HepG2 (cell line): Measurements from ENCODE around the gene HPD.

Source experiments
- CHCHD3 ChIP-seq: sonication (generic); formaldehyde crosslinking; IDR thresholded peaks from 2 replicates; pipeline ENCODE4 v1.8.0; 2022; ENCODE audit warnings: mild to moderate bottlenecking, missing genetic modification reagents, moderate library complexity
- CTCF ChIP-seq: sonication (generic); formaldehyde crosslinking; IDR thresholded peaks from 2 replicates; pipeline ENCODE4 v1.5.0; 2020; ENCODE audit warnings: mild to moderate bottlenecking, missing genetic modification reagents, moderate library complexity
- HMGXB4 ChIP-seq, 2 experiments: sonication (generic) in 1 of 2; formaldehyde crosslinking in 1 of 2; IDR thresholded peaks; 2 replicates each; pipeline versions ENCODE4 v1.4.0 to v1.6.1; 2018 to 2020; ENCODE audit warnings: missing genetic modification reagents in 2 of 2, borderline replicate concordance in 1 of 2, low read depth in 1 of 2, mild to moderate bottlenecking in 1 of 2, missing biosample characterization in 1 of 2
- HOXA9 ChIP-seq: sonication (generic); formaldehyde crosslinking; IDR thresholded peaks from 2 replicates; pipeline ENCODE4 v1.8.1; 2022; ENCODE audit warnings: missing genetic modification reagents, mild to moderate bottlenecking, moderate library complexity, borderline replicate concordance
- MEIS1 ChIP-seq: sonication (generic); formaldehyde crosslinking; IDR thresholded peaks from 2 replicates; pipeline ENCODE4 v1.9.0; 2021; ENCODE audit warnings: mild to moderate bottlenecking, missing genetic modification reagents, moderate library complexity, borderline replicate concordance
- MYC ChIP-seq: sonication (generic); formaldehyde crosslinking; IDR thresholded peaks from 2 replicates; pipeline ENCODE4 v1.9.0; 2021; ENCODE audit warnings: missing genetic modification reagents, borderline replicate concordance
- NFIC ChIP-seq: IDR thresholded peaks from 2 replicates; pipeline ENCODE4 v1.6.1; 2012; ENCODE audit warnings: mild to moderate bottlenecking, low read length, inconsistent platforms
- ONECUT2 ChIP-seq: sonication (generic); formaldehyde crosslinking; IDR thresholded peaks from 2 replicates; pipeline ENCODE4 v1.4.0; 2020; ENCODE audit warnings: missing genetic modification reagents
- RAD21 ChIP-seq: fragments of 450-650 bp; formaldehyde crosslinking; IDR thresholded peaks from 2 replicates; pipeline ENCODE4 v1.5.0; 2020; ENCODE audit warnings: mild to moderate bottlenecking
- SNAPC5 ChIP-seq: sonication (generic); formaldehyde crosslinking; IDR thresholded peaks from 2 replicates; pipeline ENCODE4 v1.8.1; 2023; ENCODE audit warnings: mild to moderate bottlenecking, missing genetic modification reagents, borderline replicate concordance
- YY1 ChIP-seq: IDR thresholded peaks from 2 replicates; pipeline ENCODE4 v1.6.1; 2011; ENCODE audit warnings: low read length, low read depth, moderate library complexity, mild to moderate bottlenecking; ENCODE audit not compliant: insufficient read depth, insufficient replicate concordance
- ZBTB49 ChIP-seq: sonication (generic); formaldehyde crosslinking; IDR thresholded peaks from 2 replicates; pipeline ENCODE4 v1.4.0; 2020; ENCODE audit warnings: missing genetic modification reagents, borderline replicate concordance
- ZNF253 ChIP-seq: sonication (generic); formaldehyde crosslinking; IDR thresholded peaks from 2 replicates; pipeline ENCODE4 v1.8.0; 2022; ENCODE audit warnings: mild to moderate bottlenecking, missing genetic modification reagents, borderline replicate concordance

- TF ChIP-seq CTCF (CRISPR knock-in tag), result no peak
- no peak for TF ChIP-seq RAD21 (CRISPR knock-in tag)
- TF ChIP-seq YY1, result no peak
- no peak for TF ChIP-seq ZBTB49 (CRISPR knock-in tag)
- TF ChIP-seq HMGXB4 (CRISPR knock-in tag; IDR thresholded peaks at IDR 0.05; ENCODE audit: borderline replicate concordance in 1 of 2, low read depth in 1 of 2), result no peak
- no peak for TF ChIP-seq SNAPC5 (CRISPR knock-in tag)
- TF ChIP-seq CHCHD3 (CRISPR knock-in tag), result no peak
- no peak for TF ChIP-seq ZNF253
- TF ChIP-seq NFIC, result no peak
- TF ChIP-seq MYC (CRISPR knock-in tag), result no peak
- no peak for TF ChIP-seq HOXA9 (CRISPR knock-in tag)
- no peak for TF ChIP-seq ONECUT2
- no peak for TF ChIP-seq MEIS1
Observed at GRCh38 chr12:121809712-121810116, 48.9 kb downstream of the HPD start.
